ENCODE results near the gene LRRC8E.

GRCh38 chr19:7872306-7873204 lies 15.8 kb upstream of the LRRC8E start:
- TF ChIP-seq CTCF (IDR thresholded peaks at IDR 0.05) = no peak
- no peak for TF ChIP-seq POLR2A (IDR thresholded peaks at IDR 0.05)
